ENCODE results near the gene GAMT.

Gene GAMT

DNA sequence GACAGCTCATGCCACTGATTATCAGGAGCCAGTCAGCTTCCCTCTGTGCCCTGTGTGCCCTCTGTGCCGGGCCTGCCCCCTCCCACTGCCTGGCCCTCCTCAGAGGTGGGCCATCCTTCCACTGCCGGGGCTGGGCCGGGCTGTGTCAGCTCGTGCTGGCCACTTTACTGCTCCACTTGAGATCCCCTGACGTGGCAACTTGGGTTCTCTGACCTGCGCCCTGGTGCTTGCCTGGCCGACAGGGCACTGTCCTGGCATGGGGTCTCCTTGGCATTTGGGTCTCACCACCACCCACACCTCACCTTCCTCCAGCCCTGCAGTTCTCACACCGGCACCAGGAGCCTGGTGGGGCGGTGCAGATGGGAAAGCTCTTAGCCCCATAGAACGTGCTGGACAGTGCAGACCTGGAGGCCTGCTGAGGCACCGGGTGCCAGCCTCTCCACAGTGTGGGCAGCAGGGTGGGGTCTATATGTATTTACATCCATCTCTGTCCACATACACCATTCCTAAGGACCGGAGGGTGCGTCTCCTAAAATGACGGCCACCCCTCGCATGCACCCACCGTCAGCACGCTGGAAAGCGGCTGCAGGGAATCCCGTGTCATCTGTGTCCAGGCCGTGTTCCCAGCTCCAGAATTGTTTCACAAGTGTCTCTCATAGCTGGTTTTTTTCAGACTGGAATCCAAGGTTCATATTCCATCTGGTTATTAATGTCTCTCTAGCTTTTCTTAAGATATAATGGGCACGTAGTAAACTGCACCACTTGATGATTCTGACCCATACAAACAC, 17.8 kb upstream of the GAMT start:
- no peak for DNase-seq (ENCODE audit: low read depth)

DNA sequence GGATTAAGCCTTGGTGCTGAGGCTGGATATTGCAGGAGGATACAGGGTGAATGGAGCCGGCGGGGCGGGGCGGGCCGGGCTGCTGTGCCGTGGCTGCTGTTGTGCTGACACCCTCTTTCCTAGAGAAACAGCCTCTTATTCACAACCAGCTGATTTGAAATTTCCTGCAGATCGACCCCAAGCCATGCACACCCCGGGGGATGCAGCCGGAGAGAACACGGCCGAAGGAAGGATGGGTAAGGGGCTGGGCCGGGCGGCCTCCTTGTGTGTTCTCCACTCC, 17.1 kb upstream of the GAMT start:
- DNase-seq (ENCODE audit: low read depth) = no peak

DNA sequence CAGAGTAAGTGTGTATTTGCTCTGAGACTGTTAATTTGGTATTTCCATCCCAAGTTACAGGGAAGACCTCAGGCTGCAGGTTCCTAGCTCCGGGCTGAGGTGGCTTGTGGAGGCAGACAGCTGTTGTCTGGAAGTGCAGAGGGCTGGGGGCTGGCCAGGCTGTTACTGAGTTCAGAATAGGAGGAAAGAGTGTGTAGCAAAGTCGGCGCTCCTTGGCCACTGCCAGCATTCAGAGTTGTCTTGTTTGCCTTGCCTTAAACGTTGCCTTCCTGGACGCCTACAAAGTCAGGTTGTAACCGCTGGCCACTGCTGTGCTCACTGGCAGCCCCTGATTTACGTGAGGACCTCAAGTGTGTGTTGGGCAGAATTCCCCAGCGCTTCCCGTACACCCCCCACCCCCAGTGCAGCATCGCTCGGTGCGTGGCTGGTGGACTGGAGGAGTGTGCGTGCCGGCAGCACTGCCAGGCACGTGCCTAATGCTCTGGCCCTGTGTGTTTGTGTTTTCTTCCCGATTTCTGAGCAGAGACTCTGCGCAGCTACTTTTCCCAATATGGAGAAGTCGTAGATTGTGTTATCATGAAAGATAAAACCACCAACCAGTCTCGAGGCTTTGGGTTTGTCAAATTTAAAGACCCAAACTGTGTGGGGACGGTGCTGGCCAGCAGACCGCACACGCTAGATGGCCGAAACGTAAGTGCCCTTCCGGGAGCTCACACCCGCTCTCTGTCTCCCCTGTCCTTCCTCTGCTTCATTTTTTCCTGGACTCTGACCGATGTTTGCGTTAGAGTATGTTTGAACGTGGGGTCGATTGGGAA, 16.5 kb upstream of the GAMT start:
- no peak for DNase-seq (ENCODE audit: low read depth)

DNA sequence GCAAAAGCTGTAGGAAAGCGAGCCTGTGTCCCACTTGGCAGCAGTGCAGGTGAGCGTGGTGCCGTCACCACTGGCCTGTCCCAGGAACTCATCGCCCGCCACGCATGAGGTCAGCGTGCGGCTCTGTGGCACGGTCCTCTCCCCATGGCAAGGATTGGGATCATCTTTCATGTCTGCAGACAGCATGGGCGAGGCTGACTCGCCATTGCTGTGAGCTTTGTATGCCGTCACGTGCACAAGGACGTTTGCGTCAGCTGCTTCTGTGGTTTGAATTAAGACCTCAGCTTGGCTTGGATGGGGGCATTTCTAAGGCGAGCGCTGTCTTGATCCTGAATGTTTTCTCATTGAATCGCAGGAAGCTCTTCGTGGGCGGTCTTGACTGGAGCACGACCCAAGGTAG, 15.8 kb upstream of the GAMT start:
- DNase-seq (ENCODE audit: low read depth) = no peak

DNA sequence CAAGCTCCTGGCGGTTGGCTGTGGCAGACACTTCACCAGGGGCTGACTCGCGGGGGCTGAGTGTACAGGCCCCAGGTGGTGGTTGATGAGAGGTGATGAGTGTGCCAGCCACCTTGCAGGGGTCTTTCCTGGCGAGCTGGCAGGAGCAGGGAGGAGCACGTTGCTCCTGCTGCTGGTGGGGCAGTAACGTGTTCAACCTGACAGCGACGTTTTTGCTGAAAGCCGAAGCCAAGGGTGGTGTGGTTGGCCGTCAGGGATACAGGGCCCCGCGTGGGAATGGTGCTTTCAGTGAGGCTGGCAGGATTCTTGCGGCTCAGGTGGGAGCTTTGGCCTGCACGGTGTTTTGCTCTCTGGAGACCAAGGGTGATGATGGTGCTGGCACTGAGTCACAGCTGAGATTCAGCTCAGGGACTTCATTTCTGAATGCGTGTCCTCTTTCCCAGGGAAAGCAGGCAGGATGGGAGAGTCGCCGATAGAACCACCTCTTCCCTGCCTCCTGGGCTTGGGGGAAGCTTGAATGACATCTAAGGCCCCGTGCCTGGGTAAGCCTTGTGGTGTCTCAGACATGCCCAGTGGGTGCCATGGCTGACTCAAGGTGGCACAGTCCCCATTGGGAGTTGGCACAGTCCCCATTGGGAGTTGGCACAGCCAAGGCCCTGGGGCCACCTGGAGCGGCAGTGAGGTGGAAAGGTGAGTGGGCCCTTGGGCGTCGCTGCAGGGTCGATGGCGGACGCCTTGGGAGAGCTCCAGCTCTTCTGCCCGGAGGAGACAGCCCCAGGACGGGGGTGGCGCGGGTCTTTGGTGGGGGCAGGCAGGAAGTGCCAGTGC, 14.9 kb upstream of the GAMT start:
- DNase-seq (ENCODE audit: low read depth) = no peak

DNA sequence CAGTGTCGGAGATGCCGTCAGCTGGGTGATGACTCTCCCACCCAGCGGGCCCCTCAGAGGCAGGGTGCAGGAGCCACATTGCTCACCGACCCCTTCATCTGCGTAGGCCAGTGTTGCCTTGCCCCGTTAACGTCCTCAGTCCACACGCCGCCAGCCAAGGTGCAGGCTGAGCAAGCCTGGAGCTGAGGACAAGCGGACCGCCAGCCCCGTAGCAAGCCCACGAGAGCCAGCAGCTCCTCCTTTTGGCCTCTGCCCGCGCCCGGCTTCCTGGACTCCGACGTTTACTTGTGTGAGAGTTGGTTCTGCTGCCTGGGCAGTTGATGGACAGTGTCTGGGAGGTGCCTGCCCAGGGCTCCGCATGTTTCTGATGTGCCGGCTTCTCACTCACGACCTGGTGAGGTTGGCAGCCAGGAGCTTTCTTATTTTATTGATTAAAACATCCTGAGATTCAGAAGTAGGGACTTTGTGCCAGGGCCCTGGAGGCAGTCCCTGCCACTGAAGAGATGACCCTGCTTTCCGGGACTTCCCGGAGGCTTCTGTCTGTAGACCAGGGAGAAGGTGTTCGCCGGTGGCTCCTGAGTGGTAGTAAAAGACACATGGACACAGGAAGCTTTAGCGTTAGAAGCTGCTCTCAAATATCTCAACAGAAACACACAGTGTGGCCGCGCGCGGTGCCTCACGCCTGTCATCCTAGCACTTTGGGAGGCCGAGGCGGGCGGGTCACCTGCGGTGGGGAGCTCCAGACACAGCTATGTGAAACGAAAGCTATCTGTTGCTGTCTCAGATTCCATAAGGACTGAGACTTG, 11.9 kb upstream of the GAMT start:
- no peak for DNase-seq (ENCODE audit: low read depth)

DNA sequence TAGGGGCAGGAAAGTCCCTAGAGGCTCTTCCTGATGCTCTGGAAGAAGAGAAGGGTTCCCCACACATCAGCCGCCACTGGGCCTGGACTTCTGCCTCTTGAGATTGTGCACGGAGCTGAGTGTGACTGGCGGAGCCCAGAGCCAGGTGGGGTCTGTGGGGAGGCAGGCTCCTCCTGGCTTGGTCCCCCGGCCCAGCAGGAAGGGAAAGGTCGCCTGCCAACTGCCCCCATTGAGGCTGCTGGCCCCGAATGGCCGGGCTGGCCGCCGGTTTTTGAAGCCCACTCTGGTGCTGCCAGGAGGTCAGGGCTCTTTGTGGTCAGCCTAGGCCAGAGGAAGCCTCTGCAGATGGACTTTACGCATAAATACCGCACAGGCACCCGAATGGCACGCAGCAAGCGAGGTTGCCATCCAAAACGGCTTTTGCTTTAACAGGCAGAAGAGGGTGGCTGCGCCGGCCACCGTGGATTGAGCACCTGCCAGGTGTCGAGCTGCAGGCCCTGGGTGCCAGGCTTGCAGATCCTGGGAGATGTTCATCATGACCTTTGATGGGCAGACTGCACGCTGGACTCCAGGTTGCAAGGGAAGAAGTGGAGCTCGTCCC, 11.1 kb upstream of the GAMT start:
- DNase-seq (ENCODE audit: low read depth) = no peak

DNA sequence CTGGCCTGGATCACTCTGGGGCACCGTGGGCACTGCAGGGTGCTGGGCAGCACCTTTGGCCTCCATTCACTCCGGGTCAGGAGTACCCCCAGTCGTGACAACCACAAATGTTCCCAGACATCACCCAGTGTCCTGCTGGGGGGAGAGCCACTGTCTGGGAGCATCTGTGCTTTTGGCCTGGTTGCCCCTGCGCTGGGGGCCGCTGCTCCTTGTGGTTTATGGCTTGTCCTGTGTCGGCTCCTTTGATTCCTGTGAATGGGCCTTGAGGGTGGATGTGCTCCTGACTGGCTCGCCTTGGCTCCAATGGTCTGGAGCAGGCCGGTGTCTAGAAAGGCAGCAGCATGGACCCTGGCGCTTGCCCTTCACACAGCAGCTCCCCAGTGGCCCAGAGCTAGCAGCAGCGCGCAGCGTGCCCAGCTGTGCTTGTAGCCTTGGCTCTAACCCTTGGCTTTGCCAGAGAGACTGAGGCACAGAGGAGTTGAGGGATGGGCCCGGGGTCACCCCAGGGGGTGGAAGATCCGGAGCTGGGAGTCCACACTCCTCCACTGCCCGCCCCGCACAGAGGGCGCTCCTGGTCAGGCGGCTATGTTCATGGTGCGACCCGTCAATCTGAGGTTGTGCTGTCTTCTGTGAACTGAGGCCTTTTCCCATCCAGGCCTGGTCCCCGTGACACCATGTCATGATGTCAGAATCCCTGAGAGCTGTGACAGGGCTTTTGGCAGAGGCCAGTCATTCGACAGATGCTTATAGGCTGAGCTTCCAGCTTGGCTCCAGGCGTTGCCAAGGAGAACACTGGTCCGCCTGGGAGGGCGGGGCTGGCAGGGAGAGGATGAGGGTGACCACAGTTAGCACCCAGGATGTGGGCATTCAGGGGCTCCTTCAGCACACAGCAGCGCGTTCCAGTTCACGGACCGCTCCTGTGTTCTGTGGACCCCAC, 10.2 kb upstream of the GAMT start:
- DNase-seq (ENCODE audit: low read depth) = no peak

DNA sequence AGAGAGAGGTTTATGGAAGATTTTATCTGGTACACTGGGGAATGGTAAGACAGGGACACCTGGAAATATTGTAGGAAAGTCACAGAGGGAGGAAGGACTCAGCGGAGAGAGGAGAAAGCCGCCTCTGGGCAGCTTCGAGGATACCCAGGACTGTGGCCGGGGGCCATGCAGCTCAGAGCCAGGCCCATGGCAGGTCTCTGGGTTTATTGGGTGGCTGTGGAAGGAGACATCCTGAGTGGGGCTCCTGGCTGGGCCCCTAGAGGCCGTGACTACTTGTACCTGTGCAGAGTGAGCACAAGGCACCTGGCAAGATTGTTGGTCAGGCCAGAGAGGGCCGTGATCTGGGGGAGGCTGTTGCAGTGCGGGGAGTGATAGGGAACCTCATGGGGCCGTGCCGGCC, 9.4 kb upstream of the GAMT start:
- no peak for DNase-seq (ENCODE audit: low read depth)

DNA sequence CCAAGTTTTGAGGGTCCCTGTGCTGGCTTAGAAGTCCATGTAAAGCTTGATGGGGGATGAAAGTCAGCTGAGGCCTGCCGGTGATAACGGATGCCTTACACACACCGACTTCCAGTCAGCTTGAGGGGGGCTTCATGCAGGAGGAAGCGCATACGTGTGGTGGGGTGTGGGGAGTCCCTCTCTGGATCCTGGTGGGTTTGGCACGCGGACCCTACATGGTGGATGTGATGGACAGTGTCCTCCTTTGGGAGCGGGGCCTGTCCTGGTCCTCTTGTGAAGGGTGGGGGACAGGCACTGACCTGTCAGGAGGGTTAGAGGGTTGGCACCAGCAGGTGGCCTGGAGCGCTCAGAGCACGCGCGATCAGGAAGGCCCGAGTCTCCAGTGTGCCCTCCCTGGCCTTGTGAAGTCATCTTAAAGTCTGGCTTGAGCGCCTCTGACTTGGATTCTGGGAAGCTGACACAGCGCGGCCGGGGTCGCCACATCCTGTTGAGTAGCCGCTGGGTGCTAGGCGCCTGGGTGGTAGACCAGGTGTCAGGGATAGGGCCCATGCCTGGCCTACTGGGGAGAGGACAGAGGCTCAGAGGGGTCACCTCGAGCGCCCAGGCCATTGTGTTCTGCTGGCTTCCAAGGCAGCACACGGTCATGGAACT, 8.9 kb upstream of the GAMT start:
- no peak for DNase-seq (ENCODE audit: low read depth)

DNA sequence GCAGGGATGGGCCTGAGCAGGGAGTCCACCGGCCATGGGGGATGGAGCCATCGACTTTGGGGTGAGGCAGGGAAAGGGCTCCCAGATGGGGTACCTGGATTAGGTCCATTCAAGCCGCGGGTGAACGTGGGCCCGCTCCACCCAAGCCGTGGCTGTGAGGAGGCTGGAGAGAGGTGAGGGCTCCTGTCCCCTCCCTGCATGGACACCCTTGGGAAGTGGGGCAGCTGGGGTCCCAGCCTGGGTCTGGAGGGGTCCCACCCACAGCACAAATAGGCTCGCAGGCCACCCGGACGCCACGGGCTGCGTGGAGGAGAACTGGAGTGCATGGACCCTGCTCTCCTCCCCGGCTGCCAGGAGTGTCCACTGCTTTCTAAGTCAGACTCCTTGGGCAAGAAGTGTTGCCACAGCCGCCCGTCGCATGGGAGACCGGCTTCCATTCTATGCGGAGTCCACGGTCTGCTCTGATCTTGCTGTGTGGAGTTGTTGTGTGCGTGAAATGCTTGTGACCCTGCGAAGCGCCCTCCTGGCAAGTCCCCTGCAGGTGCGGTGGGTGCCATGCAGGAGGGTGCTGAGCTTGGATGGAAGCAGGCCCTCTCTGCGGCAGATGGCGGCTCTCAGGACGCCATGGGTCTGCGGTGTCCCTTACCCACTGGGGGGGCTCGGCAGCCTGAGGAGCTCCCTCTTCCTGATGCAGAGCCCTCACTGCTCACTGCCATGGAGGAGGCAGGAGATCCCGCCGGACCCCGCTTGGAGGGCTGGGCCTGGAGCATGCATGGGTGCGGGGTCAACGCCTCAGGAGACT, 8.1 kb upstream of the GAMT start:
- no peak for DNase-seq (ENCODE audit: low read depth)

DNA sequence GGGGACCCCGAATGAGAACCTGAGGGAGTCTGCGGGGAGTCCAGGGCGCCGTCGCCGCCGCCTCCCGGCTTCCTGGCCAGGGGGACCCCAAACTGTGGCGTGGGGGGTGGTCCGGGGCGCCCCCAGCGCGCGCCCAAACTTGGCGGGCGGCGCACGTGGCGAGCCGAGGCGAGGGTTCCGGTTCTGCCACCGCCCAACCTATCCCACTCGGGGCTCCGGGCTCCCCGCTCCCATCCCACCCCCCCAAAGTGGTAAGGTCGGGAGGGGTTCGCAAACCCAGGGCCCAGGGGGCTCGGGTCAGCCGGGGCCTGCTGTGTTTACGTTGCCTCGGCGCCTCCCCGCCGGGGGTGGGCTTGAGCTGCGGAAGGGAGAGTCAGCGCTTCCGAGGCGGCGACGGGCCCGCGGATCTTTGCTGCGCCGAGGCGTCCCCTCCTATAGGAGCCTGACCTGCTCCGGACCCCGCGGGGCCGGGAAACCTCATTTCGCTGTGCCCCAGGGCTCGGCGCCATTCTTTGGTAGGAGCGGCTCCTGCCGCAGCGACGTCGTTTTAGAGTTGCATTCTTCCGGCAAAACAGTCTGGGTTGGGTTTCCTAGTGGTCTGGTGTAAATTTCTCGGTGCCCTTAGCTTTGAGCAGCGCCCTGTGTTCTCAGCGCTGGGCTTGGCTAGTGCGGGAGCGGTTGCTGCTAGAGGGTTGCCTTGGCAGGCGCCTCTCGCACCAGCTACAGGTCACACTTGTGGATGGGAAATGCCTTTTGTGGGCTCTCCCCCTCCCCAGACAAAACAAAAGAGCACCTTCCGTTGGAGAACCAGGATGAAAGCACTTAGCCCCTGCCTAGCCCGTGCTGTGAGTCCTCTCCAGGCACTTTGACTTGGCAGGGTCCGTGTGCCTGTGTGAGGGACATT, 7.2 kb upstream of the GAMT start:
- peak; percentile 50 for DNase-seq (ENCODE audit: low read depth)

DNA sequence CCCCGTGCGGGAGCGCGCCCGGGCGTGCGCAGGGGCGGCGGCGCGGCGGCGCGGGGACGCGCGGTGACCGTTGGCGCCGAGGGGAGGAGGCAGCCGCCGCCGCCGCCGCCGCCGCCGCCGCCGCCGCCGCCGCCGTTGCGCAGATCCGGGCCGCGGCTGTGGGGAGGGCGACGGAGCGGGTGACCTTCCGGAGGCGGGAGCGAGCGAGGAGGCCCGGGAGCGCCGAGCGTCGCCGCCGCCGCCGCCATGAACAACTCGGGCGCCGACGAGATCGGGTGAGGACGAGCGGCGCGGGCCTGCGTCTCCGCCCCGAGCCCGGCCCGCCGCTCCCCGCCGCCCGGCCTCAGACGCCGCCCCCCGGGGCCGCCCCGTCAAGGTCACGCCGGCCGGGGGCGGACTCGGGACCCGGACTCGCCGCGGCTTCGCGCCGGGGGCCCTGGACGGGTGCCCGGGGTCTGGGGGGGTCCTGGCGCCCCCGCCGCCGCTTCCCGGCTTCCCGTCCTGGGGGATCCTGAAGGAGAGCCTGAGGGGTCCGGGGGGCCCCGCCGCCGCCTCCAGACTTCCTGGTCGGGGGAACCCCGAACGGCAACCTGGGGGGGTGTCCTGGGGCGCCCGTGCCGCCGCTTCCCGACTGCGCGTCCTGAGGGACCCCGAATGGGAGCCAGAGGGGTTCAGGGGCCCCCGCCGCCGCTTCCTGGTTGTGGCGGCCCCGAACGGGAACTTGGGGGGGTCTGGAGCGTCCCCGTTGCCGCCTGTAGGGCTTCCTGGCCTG, 6.4 kb upstream of the GAMT start, which contains the start of gene DAZAP1:
Gene DAZAP1 (plus strand): TSS at position 59 of the 772 bp plus-strand sequence. CDS start 188 bp downstream, at position 247.
- DNase-seq (ENCODE audit: low read depth) = peak; percentile 32

DNA sequence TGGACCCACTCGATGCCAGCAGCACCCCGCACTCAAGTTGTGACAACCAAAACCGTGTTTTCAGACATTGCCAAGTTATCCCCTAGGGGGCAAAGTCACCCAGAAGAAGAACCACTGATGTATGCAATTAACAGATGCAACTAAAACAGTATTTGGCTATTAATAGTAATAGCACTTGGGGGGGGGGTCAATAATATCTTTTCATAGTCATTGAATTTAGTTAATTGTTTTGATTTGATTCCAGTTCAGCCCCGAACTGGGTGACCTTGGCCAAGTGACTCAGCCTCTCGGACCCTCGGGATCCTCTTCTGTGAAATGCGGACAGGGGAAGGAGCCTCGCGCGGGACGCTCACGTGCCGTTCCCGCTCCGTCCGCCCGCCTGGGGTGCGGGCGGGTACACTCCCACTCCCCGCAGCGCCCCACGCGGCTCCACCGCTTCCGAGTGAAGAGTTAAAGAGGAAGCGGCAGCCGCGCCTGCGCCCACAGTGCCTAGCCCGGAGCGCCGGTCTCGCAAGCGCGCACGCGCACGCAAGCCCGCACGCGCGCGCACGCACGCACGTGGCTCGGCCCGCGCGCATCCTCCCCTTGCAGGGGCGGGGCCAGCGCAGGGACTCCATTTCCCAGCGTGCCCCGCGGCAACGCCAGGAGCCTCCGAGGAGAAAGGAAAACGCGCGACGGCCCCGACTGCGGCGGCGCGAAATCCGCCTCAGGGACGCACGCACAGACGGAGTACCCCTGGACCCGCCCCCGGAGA, 5.6 kb upstream of the GAMT start:
- peak; percentile 100 for DNase-seq (ENCODE audit: low read depth)

DNA sequence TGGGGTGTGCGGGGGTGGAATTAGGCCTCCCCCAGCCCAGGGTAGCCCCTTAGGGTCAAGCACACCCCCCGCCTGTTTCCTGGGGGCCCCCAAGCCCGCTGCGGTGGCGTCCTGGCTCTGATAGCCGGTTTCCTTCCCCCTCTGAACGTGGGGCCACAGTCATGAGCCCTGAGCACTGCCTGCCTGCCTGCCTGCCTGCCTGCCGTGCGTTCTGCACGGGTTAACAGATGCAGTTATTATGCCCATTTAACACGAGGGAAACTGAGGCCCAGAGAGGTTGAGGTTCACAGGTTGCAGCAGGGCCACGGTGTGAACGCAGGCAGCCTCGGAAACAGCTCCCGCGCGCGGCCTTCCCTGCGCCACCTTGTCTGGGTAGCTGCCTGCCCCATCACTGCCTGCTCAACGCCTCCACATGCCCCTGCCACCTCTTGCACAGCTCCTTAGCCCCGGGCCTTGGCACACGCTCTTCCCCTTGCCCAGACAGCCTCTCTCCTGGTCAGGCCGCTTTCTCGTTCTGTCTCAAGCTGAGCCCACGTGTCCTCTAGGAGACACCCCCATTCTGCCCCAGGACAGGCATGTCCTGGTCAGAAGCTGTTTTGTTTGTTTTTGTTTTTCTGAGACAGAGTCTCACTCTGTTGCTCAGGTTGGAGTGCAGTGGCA, 1.2 kb upstream of the GAMT start:
- no peak for DNase-seq (ENCODE audit: low read depth)

DNA sequence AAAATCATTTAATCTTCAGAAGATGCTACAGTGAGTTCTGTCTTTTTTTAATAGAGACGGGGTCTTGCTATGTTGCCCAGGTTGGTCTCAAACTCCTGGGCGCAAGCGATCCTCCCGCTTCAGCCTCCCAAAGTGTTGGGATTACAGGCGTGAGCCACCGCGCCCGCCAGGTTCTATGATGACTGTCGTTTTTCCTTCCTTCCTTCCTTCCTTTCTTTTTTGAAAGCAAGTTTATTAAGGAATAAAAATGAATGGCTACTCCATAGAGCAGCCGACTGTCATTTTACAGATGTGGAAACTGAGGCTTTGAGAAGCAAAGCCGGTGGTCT, 511 bp upstream of the GAMT start:
- DNase-seq (ENCODE audit: low read depth) = no peak

Measured in activated T-helper 9 cell treated with anti-CD3 and anti-CD28 coated beads, Interleukin-2, amount 50 U/mL, for 16 hours (primary cell).